Measurements from ENCODE around the gene SNAI3. TPM values are rescaled to one million over a fixed set of nuclear protein-coding genes. Genes with fewer than 3 reads are reported as not detected.

Gene SNAI3
- polyA plus RNA-seq, 1 experiment = 0.04 TPM

DNA sequence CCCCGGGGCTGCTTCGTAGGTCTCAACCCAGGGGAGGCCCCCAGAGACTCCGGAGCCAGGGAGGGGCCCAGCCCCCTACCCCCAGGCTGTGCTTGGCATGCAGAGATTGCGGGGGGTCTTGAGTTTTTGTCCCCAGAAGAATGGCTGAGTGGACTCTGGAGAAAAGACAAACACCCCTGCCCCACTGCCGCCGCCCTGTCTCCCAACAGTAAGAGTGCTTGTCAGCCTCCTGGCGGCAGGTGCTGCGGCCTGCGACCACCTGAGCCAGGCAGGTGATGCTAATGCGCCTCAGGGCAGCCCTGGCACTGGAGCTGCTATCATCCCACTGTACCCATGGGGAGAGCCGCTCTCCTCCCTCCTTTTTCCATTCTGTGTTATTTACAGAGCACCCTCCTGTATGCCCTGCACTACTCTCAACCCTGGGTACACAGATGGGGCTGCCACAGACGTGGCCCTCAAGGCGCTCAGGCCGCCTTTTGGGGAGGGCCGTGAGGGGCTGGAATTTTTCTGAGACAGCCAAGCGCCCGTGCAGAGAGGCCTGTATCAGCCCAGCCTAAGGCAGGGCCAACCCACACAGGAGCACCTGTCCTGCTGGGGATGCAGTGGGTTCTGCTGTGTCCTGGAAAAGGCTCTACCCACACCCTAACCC, 50.5 kb downstream of the SNAI3 start:
- ChIA-PET CTCF (no interaction called here), POLR2A (no interaction called here)
- peaks cover 26% of the 10 kb centered on the region for H3K27me3 ChIP-seq (ENCODE audit: control insufficient read depth, insufficient read depth, low read length)
- peaks cover 3% of the 10 kb centered on the region; the same call in 1 of the 2 replicates for H3K9me3 ChIP-seq (ENCODE audit: control insufficient read depth, insufficient read depth, low read length)
- TF ChIP-seq CTCF (IDR thresholded peaks at IDR 0.05; ENCODE audit: low read depth, low read length) = no peak
- no peak for DNase-seq (ENCODE audit: low read depth, low spot score)
- no peak overlapping the region for H3K27ac ChIP-seq (ENCODE audit: low read depth, low read length)
- no peak overlapping the region for H3K4me3 ChIP-seq (ENCODE audit: low read depth, low read length)

DNA sequence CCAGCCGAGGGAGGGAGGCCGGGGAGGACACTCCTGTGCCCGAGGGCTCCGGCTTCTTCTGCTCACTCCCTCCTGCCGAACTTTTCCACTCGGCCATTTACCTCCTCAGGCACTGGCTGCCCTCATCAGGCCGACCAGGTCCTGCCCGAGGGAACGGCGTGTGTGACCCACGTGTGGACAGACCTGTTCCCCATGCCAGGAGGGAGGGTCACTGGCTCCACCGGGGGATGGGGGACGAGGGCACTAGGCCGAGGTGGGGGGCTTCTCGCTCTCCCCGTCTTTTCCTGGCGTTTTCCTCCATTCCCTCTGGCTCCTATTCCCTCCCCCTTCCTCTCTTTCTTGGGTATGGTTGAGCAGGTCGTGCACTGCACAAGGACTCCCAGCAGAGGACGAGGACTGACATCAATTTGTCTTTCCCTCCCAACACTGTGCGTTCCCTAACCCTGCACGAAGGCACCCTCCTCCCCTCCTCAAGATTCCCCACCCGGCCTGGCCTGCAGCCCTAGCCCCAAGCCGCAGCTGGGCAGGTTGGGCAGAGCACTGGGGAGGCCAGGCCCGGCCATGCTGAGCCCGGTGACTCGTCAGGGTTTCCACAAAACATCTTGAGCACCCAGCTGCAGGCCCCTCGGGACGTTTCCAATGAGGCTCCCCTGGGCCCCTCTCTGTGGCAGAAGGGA, 51.2 kb downstream of the SNAI3 start:
- H3K4me3 ChIP-seq (ENCODE audit: low read depth, low read length) = peak overlapping the region; percentile 49
- peak overlapping the region; percentile 11 for H3K27ac ChIP-seq (ENCODE audit: low read depth, low read length)
- DNase-seq (ENCODE audit: low read depth, low spot score) = no peak
- H3K27me3 ChIP-seq (ENCODE audit: control insufficient read depth, insufficient read depth, low read length) = peaks cover 20% of the 10 kb centered on the region
- H3K9me3 ChIP-seq (ENCODE audit: control insufficient read depth, insufficient read depth, low read length) = peaks cover 3% of the 10 kb centered on the region; the same call in 1 of the 2 replicates
- CTCF ChIA-PET = no interaction called here
- POLR2A ChIA-PET = no interaction called here
- TF ChIP-seq CTCF (IDR thresholded peaks at IDR 0.05; ENCODE audit: low read depth, low read length) = no peak; the same call in 1 of the 2 replicates

DNA sequence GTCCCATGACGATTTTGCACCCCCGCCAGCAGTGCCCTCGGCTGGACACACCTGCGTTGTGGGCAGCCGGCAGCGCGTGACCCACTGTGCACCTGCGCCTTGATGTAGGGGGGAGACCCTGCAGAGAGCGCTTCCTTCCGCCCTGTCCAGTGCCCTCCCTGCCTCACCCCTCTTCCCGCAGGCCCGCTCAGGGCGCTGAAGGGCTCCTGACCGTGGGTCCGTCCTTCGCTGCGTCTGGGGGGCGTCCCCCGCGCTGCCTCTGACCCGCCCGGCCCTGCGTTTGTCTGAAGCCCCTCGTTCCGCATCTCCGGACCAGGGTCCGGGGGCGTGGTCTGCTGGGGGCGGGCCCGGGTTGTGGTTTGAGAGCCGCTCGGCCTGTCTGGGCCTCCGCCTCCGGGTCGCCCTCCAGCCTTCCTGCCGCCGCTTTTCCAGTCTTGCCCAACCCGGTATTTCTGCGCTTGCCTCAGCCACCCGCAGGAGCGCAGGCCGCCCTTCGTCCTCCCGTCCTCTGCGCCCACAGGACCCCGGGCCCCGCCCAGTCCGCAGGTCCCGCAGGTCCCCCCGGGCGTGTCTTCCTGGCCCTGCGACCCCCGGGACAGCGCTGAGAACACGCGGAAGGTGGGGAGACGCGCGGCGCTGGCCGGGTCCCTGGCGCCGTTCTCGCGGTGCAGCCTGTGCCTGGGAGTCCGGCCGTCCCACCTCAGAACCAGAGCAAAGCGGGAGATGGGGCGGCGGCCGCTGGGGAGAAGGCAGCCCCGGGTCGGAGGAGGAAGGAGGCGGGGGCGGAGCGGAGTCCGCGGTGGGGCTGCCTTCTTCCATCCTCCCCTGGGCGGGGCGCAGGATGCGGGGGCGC, 51.9 kb downstream of the SNAI3 start:
- no peak overlapping the region for H3K27ac ChIP-seq (ENCODE audit: low read depth, low read length)
- peak overlapping the region; percentile 49 for H3K4me3 ChIP-seq (ENCODE audit: low read depth, low read length)
- H3K27me3 ChIP-seq (ENCODE audit: control insufficient read depth, insufficient read depth, low read length) = peaks cover 12% of the 10 kb centered on the region
- CTCF ChIA-PET = no interaction called here
- no peak for TF ChIP-seq CTCF (IDR thresholded peaks at IDR 0.05; ENCODE audit: low read depth, low read length)
- POLR2A ChIA-PET = no interaction called here
- DNase-seq (ENCODE audit: low read depth, low spot score) = no peak
- peaks cover 3% of the 10 kb centered on the region; the same call in 1 of the 2 replicates for H3K9me3 ChIP-seq (ENCODE audit: control insufficient read depth, insufficient read depth, low read length)

GRCh38 chr16:88633684-88634140, 52.6 kb downstream of the SNAI3 start:
- Histone ChIP-seq H3K27me3 (ENCODE audit: control insufficient read depth, insufficient read depth, low read length) (peaks cover 6% of the 10 kb centered on the region), H3K27ac (ENCODE audit: low read depth, low read length) (no peak overlapping the region), H3K9me3 (ENCODE audit: control insufficient read depth, insufficient read depth, low read length) (peaks cover 3% of the 10 kb centered on the region; the same call in 1 of the 2 replicates), H3K4me3 (ENCODE audit: low read depth, low read length) (no peak overlapping the region)
- ChIA-PET POLR2A (no interaction called here), CTCF (no interaction called here)
- TF ChIP-seq CTCF (IDR thresholded peaks at IDR 0.05; ENCODE audit: low read depth, low read length) = peak; percentile 20; the same call in 1 of the 2 replicates
- DNase-seq (ENCODE audit: low read depth, low spot score) = no peak
